Measurements from ENCODE around the gene CCNT2. TPM values are rescaled to one million over a fixed set of nuclear protein-coding genes. Genes with fewer than 3 reads are reported as not detected.
"Not testable (repeated sequence)": the region's sequence is repeated elsewhere in the genome, so short reads cannot be mapped to it uniquely, and the experiment has no call there.

Gene CCNT2
- total and polyA plus RNA-seq, 4 donors = 6.0 to 33.0 (median 14.9) TPM

GRCh38 chr2:134906726-134907125 is 11.9 kb upstream of the CCNT2 start:
- no peak overlapping the region for H3K9ac ChIP-seq (ENCODE audit: low read depth in 1 of 2, low read length in 2 of 2)
- 85% methylated on average over 2 of the region's 2 CpGs for WGBS
- H3K4me3 ChIP-seq (ENCODE audit: low read depth in 1 of 3, low read length in 3 of 3) = no peak overlapping the region

GRCh38 chr2:134907441-134908116 is 11.0 kb upstream of the CCNT2 start:
- not testable (repeated sequence) for H3K9me3 ChIP-seq (ENCODE audit: control insufficient read depth in 4 of 4, low read length in 3 of 4); H3K4me1 ChIP-seq (ENCODE audit: control insufficient read depth in 4 of 4, insufficient read depth in 4 of 4, low read length in 3 of 4); H3K27ac ChIP-seq (ENCODE audit: low read depth in 1 of 2, low read length in 2 of 2); H3K4me3 ChIP-seq (ENCODE audit: low read depth in 1 of 3, low read length in 3 of 3); H3K9ac ChIP-seq (ENCODE audit: low read depth in 1 of 2, low read length in 2 of 2); DNase-seq (ENCODE audit: low spot score); H3K36me3 ChIP-seq (ENCODE audit: control insufficient read depth in 4 of 4, insufficient read depth in 3 of 4, low read depth in 1 of 4, low read length in 3 of 4); H3K27me3 ChIP-seq (ENCODE audit: control insufficient read depth in 4 of 4, insufficient read depth in 4 of 4, low read length in 3 of 4)
- WGBS = 85% methylated on average over 1 of the region's 1 CpG

More at GRCh38 chr2:134906726-134907125, 11.9 kb upstream of the CCNT2 start:
- DNase-seq (ENCODE audit: low spot score) = no peak
- peaks cover 0 to 4% (median 2%) of the 10 kb centered on the region in 4 donors for H3K36me3 ChIP-seq (ENCODE audit: control insufficient read depth in 4 of 4, insufficient read depth in 3 of 4, low read depth in 1 of 4, low read length in 3 of 4)
- TF ChIP-seq GABPA (IDR thresholded peaks at IDR 0.05 in 1 of 2, conservative IDR thresholded peaks at IDR 0.05 in 1 of 2) (no peak), YY1 (IDR thresholded peaks at IDR 0.05) (no peak), RXRA (IDR thresholded peaks at IDR 0.05) (no peak), MAX (IDR thresholded peaks at IDR 0.05) (no peak), FOXA2 (IDR thresholded peaks at IDR 0.05) (no peak), HNF4A (conservative IDR thresholded peaks at IDR 0.05) (no peak)
- no peaks in the 10 kb centered on the region for H3K27me3 ChIP-seq (ENCODE audit: control insufficient read depth in 4 of 4, insufficient read depth in 4 of 4, low read length in 3 of 4)
- peaks cover 0 to 6% (median 1%) of the 10 kb centered on the region in 4 donors for H3K4me1 ChIP-seq (ENCODE audit: control insufficient read depth in 4 of 4, insufficient read depth in 4 of 4, low read length in 3 of 4)
- no peaks in the 10 kb centered on the region for H3K9me3 ChIP-seq (ENCODE audit: control insufficient read depth in 4 of 4, low read length in 3 of 4)
- no peak overlapping the region for H3K27ac ChIP-seq (ENCODE audit: low read depth in 1 of 2, low read length in 2 of 2)

- 87% methylated on average over 2 of the region's 2 CpGs for WGBS
Observed at GRCh38 chr2:134910763-134911399, 7.7 kb upstream of the CCNT2 start.

More at GRCh38 chr2:134910763-134911399, 7.7 kb upstream of the CCNT2 start:
- Histone ChIP-seq H3K36me3 (ENCODE audit: control insufficient read depth in 4 of 4, insufficient read depth in 3 of 4, low read depth in 1 of 4, low read length in 3 of 4) (no peaks in the 10 kb centered on the region), H3K9me3 (ENCODE audit: control insufficient read depth in 4 of 4, low read length in 3 of 4) (no peaks in the 10 kb centered on the region), H3K27ac (ENCODE audit: low read depth in 1 of 2, low read length in 2 of 2) (no peak overlapping the region), H3K27me3 (ENCODE audit: control insufficient read depth in 4 of 4, insufficient read depth in 4 of 4, low read length in 3 of 4) (no peaks in the 10 kb centered on the region), H3K9ac (ENCODE audit: low read depth in 1 of 2, low read length in 2 of 2) (no peak overlapping the region), H3K4me1 (ENCODE audit: control insufficient read depth in 4 of 4, insufficient read depth in 4 of 4, low read length in 3 of 4) (peaks cover 0 to 6% (median 1%) of the 10 kb centered on the region in 4 donors), H3K4me3 (ENCODE audit: low read depth in 1 of 3, low read length in 3 of 3) (no peak overlapping the region)
- TF ChIP-seq RAD21 (IDR thresholded peaks at IDR 0.05) = no peak
- TF ChIP-seq SP1 (IDR thresholded peaks at IDR 0.05) = no peak
- TF ChIP-seq MAX (IDR thresholded peaks at IDR 0.05) = no peak
- TF ChIP-seq REST (IDR thresholded peaks at IDR 0.05) = no peak
- TF ChIP-seq TAF1 (conservative IDR thresholded peaks at IDR 0.05) = no peak
- no peak for TF ChIP-seq FOXA2 (IDR thresholded peaks at IDR 0.05)
- no peak for TF ChIP-seq FOXA1 (IDR thresholded peaks at IDR 0.05)
- no peak for TF ChIP-seq ZBTB33 (IDR thresholded peaks at IDR 0.05)
- TF ChIP-seq ATF3 (IDR thresholded peaks at IDR 0.05) = no peak
- no peak for TF ChIP-seq HNF4A (conservative IDR thresholded peaks at IDR 0.05)
- TF ChIP-seq HNF4G (IDR thresholded peaks at IDR 0.05) = no peak
- no peak for TF ChIP-seq GABPA (IDR thresholded peaks at IDR 0.05 in 1 of 2, conservative IDR thresholded peaks at IDR 0.05 in 1 of 2)
- TF ChIP-seq JUND (IDR thresholded peaks at IDR 0.05) = no peak
- no peak for TF ChIP-seq EGR1 (IDR thresholded peaks at IDR 0.05; ENCODE audit: low read depth in 2 of 2)
- TF ChIP-seq YY1 (IDR thresholded peaks at IDR 0.05) = no peak
- TF ChIP-seq CTCF (IDR thresholded peaks at IDR 0.05; ENCODE audit: low read depth, low read length, missing input control) = no peak
- no peak for TF ChIP-seq NR2F2 (IDR thresholded peaks at IDR 0.05)
- TF ChIP-seq RXRA (IDR thresholded peaks at IDR 0.05) = no peak
- DNase-seq (ENCODE audit: low spot score) = no peak

Data from liver (tissue), 9 donors.